H9 (cell line): ENCODE data around the gene UBE2E1. TPM values are rescaled to one million over a fixed set of nuclear protein-coding genes. Genes with fewer than 3 reads are reported as not detected.

Experiments
- DNase-seq: peaks from one replicate; pipeline ENCODE4 v3.0.0-alpha.2; 2017
- H2AFZ ChIP-seq: one replicate; pipeline ENCODE4 v1.6.1; 2013; ENCODE audit warnings: mild to moderate bottlenecking, low read length, control low read depth, moderate library complexity
- H2AK5ac ChIP-seq: 2 replicates; pipeline ENCODE4 v1.6.1; 2013; ENCODE audit warnings: low read length, control low read depth, mixed read lengths; ENCODE audit not compliant: insufficient read length
- H2BK120ac ChIP-seq: one replicate; pipeline ENCODE4 v1.6.1; 2013; ENCODE audit warnings: low read depth, mild to moderate bottlenecking, low read length, control low read depth, inconsistent platforms; ENCODE audit not compliant: poor library complexity, severe bottlenecking
- H2BK12ac ChIP-seq: 2 replicates; pipeline ENCODE4 v1.6.1; 2013; ENCODE audit warnings: low read length, control low read depth, mixed read lengths, low read depth; ENCODE audit not compliant: insufficient read length
- H2BK15ac ChIP-seq: 2 replicates; pipeline ENCODE4 v1.6.1; 2013; ENCODE audit warnings: low read depth, low read length, control low read depth
- H2BK20ac ChIP-seq: one replicate; pipeline ENCODE4 v1.6.1; 2013; ENCODE audit warnings: low read depth, mild to moderate bottlenecking, low read length, control low read depth, inconsistent platforms; ENCODE audit not compliant: poor library complexity, severe bottlenecking
- H2BK5ac ChIP-seq: 2 replicates; pipeline ENCODE4 v1.6.1; 2013; ENCODE audit warnings: low read length, control low read depth, mixed read lengths; ENCODE audit not compliant: insufficient read length
- H3K14ac ChIP-seq: 2 replicates; pipeline ENCODE4 v1.6.1; 2013; ENCODE audit warnings: low read length, control low read depth; ENCODE audit not compliant: insufficient read depth
- H3K18ac ChIP-seq: 2 replicates; pipeline ENCODE4 v1.6.1; 2013; ENCODE audit warnings: low read depth, mild to moderate bottlenecking, mixed read lengths, low read length, control low read depth; ENCODE audit not compliant: insufficient read length
- H3K23ac ChIP-seq: 2 replicates; pipeline ENCODE4 v1.6.1; 2013; ENCODE audit warnings: low read length, control low read depth, mixed read lengths, low read depth; ENCODE audit not compliant: insufficient read length
- H3K23me2 ChIP-seq: 2 replicates; pipeline ENCODE4 v1.6.1; 2013; ENCODE audit warnings: low read depth, mild to moderate bottlenecking, mixed read lengths, low read length, control low read depth; ENCODE audit not compliant: insufficient read length, poor library complexity, severe bottlenecking
- H3K27ac ChIP-seq: 2 replicates; pipeline ENCODE4 v1.5.1; 2013; ENCODE audit warnings: low read length, control low read depth, mixed read lengths, low read depth; ENCODE audit not compliant: insufficient read length
- H3K27me3 ChIP-seq: 2 replicates; pipeline ENCODE4 v1.6.1; 2013; ENCODE audit warnings: low read length, control low read depth, inconsistent platforms; ENCODE audit not compliant: insufficient read depth
- H3K4ac ChIP-seq: 2 replicates; pipeline ENCODE4 v1.6.1; 2013; ENCODE audit warnings: low read depth, mild to moderate bottlenecking, control low read depth, inconsistent platforms, low read length, moderate library complexity
- H3K4me1 ChIP-seq: 2 replicates; pipeline ENCODE4 v1.6.1; 2013; ENCODE audit warnings: low read length, control low read depth, inconsistent platforms; ENCODE audit not compliant: insufficient read depth
- H3K4me2 ChIP-seq: 2 replicates; pipeline ENCODE4 v1.6.1; 2013; ENCODE audit warnings: low read length, control low read depth, mixed read lengths; ENCODE audit not compliant: insufficient read length, insufficient read depth
- H3K56ac ChIP-seq: 2 replicates; pipeline ENCODE4 v1.6.1; 2013; ENCODE audit warnings: low read depth, mild to moderate bottlenecking, mixed read lengths, low read length, control low read depth; ENCODE audit not compliant: insufficient read length
- H3K79me1 ChIP-seq: 2 replicates; pipeline ENCODE4 v1.6.1; 2013; ENCODE audit warnings: low read depth, mild to moderate bottlenecking, moderate library complexity, low read length, control low read depth, inconsistent platforms; ENCODE audit not compliant: insufficient read depth, poor library complexity, severe bottlenecking
- H3K79me2 ChIP-seq: 2 replicates; pipeline ENCODE4 v1.6.1; 2013; ENCODE audit warnings: low read length, control low read depth, inconsistent platforms; ENCODE audit not compliant: insufficient read depth
- H3K9ac ChIP-seq: 2 replicates; pipeline ENCODE4 v1.6.1; 2013; ENCODE audit warnings: low read length, control low read depth, mixed read lengths; ENCODE audit not compliant: insufficient read length; ENCODE audit errors: extremely low read depth
- H3K9me3 ChIP-seq: one replicate; pipeline ENCODE4 v1.6.1; 2013; ENCODE audit warnings: low read depth, low read length, inconsistent platforms; ENCODE audit not compliant: control insufficient read depth
- H3T11ph ChIP-seq: one replicate; pipeline ENCODE4 v1.6.1; 2013; ENCODE audit warnings: mild to moderate bottlenecking, low read length, control low read depth, inconsistent platforms
- H4K20me1 ChIP-seq: one replicate; pipeline ENCODE4 v1.6.1; 2013; ENCODE audit not compliant: control insufficient read depth, insufficient read length, insufficient read depth
- H4K5ac ChIP-seq: 2 replicates; pipeline ENCODE4 v1.6.1; 2013; ENCODE audit warnings: low read depth, mild to moderate bottlenecking, mixed read lengths, low read length, control low read depth; ENCODE audit not compliant: insufficient read length
- H4K8ac ChIP-seq: replicated peaks from 2 replicates; pipeline ENCODE4 v1.6.1; 2013; ENCODE audit warnings: low read length, control low read depth, mixed read lengths, low read depth; ENCODE audit not compliant: insufficient read length
- H4K91ac ChIP-seq: 2 replicates; pipeline ENCODE4 v1.6.1; 2013; ENCODE audit warnings: low read depth, mild to moderate bottlenecking, moderate library complexity, mixed read lengths, low read length, control low read depth; ENCODE audit not compliant: insufficient read length
- H3K27ac Mint-ChIP-seq, 3 experiments: 2 replicates in 2 of 3; 3 replicates in 1 of 3; pipeline ENCODE4 v1.8.0; 2020 to 2021; ENCODE audit warnings: mixed read lengths in 3 of 3, mild to moderate bottlenecking in 1 of 3, moderate library complexity in 1 of 3
- H3K27me3 Mint-ChIP-seq: 2 replicates; pipeline ENCODE4 v1.8.0; 2021; ENCODE audit warnings: low read depth, mild to moderate bottlenecking, moderate library complexity, mixed read lengths
- H3K36me3 Mint-ChIP-seq, 3 experiments: 2 replicates in 2 of 3; 3 replicates in 1 of 3; pipeline ENCODE4 v1.8.0; 2020 to 2021; ENCODE audit warnings: low read depth in 3 of 3, mixed read lengths in 3 of 3; ENCODE audit not compliant: insufficient read depth in 1 of 3
- H3K4me1 Mint-ChIP-seq, 2 experiments: 2 replicates each; pipeline ENCODE4 v1.8.0; 2020; ENCODE audit warnings: mixed read lengths in 2 of 2
- H3K4me3 Mint-ChIP-seq, 2 experiments: 2 replicates in 1 of 2; 3 replicates in 1 of 2; pipeline ENCODE4 v1.8.0; 2020 to 2021; ENCODE audit warnings: mild to moderate bottlenecking in 2 of 2, mixed read lengths in 2 of 2, moderate library complexity in 1 of 2
- H3K9me3 Mint-ChIP-seq, 2 experiments: 2 replicates in 1 of 2; 3 replicates in 1 of 2; pipeline ENCODE4 v1.8.0; 2020; ENCODE audit warnings: mild to moderate bottlenecking in 2 of 2, mixed read lengths in 2 of 2, moderate library complexity in 1 of 2
- CTCF ChIP-seq: fragments of 200-600 bp; sonication (generic); conservative IDR thresholded peaks from 3 replicates; pipeline ENCODE4 v1.8.0; 2021; ENCODE audit warnings: antibody characterized with exemption, mild to moderate bottlenecking
- WGBS: extraction: QIAGEN DNeasy Blood & Tissue Kit; methylation state at CpG from one replicate; pipeline ENCODE4 v1.1.7; 2013; ENCODE audit warnings: missing lambda C conversion rate, low lambda C conversion rate, mixed read lengths; ENCODE audit not compliant: insufficient read length; ENCODE audit errors: extremely low coverage; 5-methylcytosine and 5-hydroxymethylcytosine counted together
- total RNA-seq: library from RNA; stranded (reverse); gene quantifications from 2 replicates; pipeline ENCODE4 v1.2.1, GENCODE V29; 2021

The UBE2E1 gene
- total RNA-seq, 1 experiment from 2014 or later, result 142 TPM

GRCh38 chr3:23829242-23829934 is 23.6 kb downstream of the UBE2E1 start:
- Histone ChIP-seq H3K27ac (no peak overlapping the region), H3K23me2 (peaks cover 3% of the 10 kb centered on the region), H2BK5ac (no peak overlapping the region), H4K91ac (no peak overlapping the region), H3K79me2 (peaks cover 13% of the 10 kb centered on the region), H3K27me3 (no peaks in the 10 kb centered on the region), H2AK5ac (no peak overlapping the region), H3K4me2 (no peak overlapping the region), H2AFZ (no peak overlapping the region), H2BK20ac (no peak overlapping the region), H3K23ac (no peak overlapping the region), H3K56ac (no peak overlapping the region), H4K20me1 (no peaks in the 10 kb centered on the region), H3K14ac (no peak overlapping the region), H3K18ac (no peak overlapping the region), H2BK15ac (no peak overlapping the region), H4K8ac (no peak overlapping the region), H3K4me1 (peaks cover 8% of the 10 kb centered on the region; the same call in 1 of the 2 replicates), H3K9me3 (no peaks in the 10 kb centered on the region), H2BK120ac (no peak overlapping the region), H3K79me1 (peaks cover 11% of the 10 kb centered on the region), H4K5ac (no peak overlapping the region), H3K4ac (no peak overlapping the region), H3K9ac (no peak overlapping the region), H2BK12ac (no peak overlapping the region), H3T11ph (no peak overlapping the region)
- Mint-ChIP-seq H3K27ac (peak overlapping the region in 2 of 3 experiments; percentile 72 to 86; a peak in 2 of 7 replicates), H3K4me3 (no peak overlapping the region), H3K27me3 (no peaks in the 10 kb centered on the region), H3K4me1 (peaks cover 45 to 51% of the 10 kb centered on the region in 2 experiments), H3K9me3 (no peaks in the 10 kb centered on the region), H3K36me3 (peaks cover 4 to 7% (median 4%) of the 10 kb centered on the region in 3 experiments; a peak in 4 of 7 replicates)
- no peak for DNase-seq
- TF ChIP-seq CTCF, result no peak
- WGBS, result no CpG with 5 or more reads among the region's 5 CpGs
